Epidermal melanocyte (primary cell): Measurements from ENCODE around the gene NEUROD4.

ENCODE experiments used
- DNase-seq: peaks from one replicate; pipeline ENCODE4 v3.0.0; 2011; ENCODE audit warnings: low spot score; ENCODE audit not compliant: insufficient read length

NEUROD4 gene

DNA sequence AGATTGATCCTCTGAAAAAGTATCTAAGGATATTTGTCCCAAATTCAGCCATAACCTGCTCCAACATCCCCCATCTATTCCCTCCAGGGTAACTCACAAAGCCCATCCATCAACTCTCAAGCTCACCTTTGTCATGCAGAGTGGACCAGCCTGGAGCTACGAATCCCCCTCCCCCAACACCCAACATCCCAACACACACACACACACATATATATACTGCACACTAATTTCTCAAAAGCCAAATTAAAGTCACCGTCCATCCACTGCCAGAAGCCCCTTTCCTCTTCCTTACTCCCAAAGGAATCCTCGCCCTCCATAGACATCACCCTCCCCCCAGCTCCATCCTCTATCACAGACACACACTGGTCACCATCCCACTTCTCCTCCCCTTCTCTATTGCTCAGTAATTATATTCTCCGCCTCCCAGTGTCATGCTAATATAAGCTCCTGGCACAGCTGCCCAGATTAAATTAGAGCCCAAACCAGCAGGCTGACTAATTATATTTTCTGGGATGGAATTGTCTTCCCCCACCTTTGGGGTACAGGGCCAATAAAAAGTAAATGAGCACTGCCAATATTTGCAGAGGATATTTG, 21.7 kb upstream of the NEUROD4 start:
- no peak for DNase-seq

DNA sequence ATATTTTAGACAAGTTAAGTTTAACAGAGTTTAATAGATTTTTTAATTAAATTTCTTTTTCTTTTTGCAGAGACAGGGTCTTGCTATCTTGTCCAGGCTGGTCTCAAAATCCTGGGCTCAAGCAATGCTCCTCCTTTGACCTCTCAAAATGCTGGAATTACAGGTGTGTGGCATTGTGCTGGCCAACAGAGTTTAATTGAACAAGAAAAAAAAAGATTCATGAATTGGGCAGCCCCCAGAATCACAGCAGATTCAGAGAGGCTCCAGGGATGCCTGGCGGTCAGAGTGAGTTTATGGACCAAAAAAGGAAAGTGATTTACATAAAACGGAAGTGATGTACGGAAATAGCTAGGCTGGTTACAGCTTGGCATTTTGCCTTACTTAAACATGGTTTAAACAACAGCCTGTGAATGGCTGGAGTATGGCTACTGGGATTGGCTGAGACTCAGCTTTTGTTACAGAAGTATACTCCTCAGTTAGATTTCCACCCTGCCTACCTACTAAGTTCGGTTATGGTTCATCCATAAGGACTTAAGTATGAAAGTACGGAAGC, 20.7 kb upstream of the NEUROD4 start:
- no peak for DNase-seq

DNA sequence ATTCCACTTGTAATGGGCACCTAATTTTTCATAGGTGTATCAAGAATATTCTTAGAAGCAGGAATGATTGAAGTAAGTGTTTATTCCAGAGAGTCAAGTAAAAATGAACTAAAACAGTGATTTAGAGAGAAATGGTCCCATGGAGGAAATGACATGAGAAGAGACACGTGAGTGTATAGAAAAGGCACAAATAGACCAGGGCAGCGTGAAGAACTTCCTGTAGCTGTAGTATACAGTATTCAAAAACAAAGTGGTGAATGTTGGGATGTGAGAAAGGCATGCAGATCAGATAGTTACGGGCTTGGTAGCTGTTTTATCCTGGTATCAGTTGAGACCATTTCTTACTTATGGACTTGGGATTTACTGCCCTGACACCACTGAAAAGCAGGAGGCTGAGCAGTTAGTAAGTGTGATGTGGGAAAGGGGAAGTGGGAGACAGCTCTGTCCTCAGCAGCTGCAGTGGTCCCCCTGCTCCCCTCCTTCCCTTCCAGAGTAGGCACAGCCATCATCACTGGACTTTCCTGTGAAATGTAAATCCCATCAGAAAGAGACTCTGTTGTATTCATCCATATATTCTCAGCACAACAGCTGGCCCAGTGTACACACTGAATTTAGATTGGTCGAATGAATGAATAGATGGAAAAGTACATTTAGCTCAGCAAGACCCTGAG, 18.4 kb upstream of the NEUROD4 start:
- DNase-seq: no peak

DNA sequence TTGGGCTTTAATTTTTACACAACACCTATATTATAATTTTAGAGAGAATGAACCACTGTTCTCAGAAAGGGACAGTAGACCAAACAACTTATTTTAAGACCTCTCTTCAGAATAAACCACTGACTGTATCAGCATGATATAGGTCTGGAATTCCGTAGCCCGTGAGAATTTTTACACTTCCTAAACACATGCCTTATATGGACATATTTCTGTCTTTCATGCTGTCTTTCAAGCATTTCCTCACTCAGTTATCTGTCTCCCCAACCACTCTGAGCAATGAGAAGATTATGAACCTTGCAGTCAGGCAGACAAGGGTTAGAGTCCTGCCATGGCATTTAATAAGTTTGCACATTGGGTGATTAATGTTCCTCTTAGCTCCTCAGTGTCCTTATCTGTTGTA, 17.4 kb upstream of the NEUROD4 start:
- no peak for DNase-seq

DNA sequence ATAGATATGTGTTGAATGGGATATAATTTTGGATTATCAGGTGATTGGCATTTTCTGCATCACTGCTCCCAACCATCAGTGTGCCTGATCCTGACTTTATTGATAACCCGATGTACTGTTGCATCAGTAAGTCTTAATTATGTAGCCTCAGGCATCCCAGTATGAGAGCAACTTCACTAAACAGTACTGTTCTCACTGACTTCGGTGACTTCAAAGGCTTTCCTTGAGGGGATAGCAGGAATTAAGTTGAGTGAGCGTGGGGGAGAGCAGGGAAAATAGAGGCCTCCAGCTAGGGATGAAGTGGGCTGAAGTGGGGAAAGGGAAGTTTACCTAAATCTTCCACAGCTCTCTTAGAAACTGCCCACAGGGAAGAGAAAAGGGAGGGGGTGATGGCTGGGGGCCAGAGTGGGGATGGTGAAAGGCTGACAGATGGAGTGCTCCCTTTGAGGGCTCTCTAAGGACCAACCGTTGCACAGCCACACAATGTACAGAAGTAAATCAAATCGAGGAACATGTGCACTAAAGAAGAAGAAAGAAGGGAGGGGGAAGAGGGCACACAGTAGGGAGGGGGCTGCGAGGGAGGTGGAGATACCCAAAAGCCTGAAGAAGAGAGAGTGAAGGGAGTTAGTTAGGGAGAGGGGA, 10.7 kb upstream of the NEUROD4 start:
- DNase-seq: no peak

DNA sequence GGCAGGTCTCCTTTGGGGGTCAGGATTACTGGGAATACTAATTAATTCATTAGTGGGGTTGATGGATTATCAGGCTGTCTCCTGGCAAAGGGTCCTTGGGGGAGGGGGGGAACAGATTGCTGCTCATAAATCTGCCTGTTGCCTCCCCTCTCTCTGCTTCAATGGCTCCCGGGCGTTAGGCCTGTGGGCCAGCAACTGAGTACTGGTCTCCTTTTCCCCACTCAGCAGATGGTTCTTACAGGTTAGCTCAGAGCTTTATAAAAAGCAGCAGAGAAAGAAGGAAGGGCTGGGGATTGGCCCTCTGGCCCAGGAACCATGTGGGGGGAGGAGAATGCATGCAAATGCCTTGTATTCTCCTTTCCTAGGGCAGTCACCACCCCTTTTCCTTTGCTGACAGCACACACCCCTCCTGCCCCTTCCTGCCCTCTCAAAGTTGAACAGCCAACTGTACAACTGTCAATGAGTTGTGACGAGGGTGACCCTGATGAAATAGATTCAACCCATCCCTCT, 2.3 kb upstream of the NEUROD4 start:
- no peak for DNase-seq

DNA sequence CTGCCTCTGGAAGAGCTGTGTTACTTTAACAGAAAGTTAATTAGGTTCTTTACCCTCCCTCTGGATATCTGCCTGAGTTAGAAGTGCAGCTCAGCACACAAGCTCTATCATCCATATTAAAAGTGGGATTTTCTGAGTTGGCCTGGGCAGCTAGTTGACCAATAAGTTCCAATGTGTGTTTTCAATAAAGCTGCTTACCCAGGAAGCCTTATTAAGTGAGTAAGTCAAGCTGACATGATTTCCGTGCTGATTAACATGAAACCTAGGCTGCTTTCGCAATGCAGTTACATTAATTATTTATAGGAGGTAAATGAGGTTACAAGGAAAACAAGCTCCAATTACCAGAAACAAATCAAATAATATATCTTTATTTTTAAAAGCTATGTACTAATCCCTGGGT, 4.8 kb downstream of the NEUROD4 start:
- no peak for DNase-seq

DNA sequence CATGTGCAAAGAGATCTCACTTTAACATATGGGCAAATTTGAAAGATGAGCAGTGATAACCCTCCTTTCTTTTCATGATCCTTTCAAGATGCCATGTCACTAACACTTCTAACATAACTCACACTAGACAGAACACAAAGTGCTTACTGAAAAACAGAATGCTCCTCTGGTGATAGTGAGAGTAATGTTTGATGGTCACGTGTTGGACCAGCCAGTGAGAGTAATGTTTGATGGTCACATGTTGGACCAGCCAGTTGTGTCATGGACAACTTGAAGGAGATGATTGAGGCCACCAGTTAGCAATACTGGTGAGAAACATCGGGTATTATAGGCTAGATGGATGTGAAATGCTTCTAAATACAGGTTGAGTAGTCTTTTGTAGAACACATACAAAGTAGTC, 5.7 kb downstream of the NEUROD4 start:
- DNase-seq: no peak

DNA sequence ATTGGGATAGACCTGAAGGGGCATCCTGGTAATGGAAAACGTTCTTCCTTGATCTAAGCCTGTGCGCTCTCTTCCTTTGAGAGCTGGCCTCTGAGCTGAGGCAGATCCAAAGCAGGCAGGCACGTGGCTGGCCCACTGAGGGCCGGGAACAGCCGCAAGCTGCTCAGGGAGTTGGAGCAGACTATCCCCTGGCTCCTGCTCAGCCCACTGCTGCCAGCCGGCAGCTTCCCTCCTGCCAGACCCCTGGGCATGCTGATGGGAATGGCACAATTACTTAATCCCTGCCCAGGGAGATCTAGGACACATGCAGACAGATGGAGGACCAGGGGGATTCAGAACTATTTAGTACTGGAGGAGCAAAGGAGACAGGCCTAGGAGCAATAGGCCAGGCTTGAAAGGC, 14.4 kb downstream of the NEUROD4 start:
- DNase-seq: no peak

DNA sequence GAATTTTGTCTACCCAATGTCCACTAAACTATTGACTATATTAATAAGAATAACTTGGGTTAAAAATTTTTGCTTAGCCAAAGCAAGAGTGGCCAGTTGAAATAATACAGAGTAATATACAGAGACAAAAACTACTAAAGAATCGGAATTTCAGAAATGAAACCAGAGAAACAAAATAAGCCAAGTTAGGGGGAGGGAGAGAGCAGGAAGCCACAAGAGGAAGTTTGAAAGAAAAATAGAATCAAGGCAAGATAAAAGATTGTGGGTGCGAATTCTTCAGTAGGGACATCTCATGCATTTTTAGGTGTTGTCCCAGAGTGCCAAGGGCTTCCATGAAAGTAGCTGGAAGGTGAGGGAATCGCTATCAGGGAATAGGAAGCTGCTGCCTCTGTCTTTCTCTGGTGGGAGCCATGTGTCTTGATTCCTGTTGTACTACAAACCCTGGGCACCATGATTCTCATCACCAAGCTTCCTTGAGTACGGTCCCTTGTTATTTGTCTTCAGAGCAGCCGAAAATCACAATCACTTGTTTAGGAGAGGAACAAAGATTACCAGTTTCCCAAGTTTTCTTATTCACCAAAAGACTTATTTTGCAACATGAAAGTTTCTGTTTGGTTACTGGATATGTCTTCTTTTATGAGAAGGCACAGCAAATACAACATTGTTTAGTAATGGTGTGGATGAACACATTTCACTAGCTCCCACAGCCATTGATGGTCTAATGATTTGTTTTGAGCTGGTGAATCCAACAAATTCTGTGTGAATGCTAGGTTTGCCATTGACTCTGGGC, 16.7 kb downstream of the NEUROD4 start:
- DNase-seq: no peak

DNA sequence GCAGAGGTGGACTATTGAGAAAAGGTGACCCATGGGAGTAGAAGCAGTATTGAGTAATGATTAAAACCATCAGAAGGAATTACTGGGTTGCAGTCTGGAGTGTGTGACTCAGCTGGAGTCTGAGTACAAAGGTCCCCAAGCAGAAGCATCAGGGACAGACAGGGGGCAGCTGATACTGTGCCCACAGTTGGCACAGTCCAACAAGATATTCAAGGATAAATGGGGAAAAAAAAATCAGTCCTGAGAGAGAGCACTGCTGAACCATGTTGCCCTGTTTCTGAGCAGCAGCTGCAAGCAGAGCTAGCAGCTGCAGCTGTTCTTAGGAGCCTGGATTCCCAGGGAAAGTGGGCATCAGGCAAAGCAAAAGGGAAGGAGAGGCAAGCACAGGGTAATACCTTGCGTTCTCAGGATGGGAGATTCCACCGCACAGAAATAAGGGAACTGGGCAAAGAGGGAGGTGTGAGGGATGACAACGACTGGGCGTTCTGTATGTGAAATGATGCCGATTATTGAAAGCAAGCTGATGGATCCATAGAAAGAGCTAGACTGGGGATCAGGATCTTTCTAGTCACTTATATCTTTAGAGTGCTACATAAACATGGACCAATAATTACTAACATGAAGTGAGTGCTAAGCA, 17.7 kb downstream of the NEUROD4 start:
- no peak for DNase-seq

DNA sequence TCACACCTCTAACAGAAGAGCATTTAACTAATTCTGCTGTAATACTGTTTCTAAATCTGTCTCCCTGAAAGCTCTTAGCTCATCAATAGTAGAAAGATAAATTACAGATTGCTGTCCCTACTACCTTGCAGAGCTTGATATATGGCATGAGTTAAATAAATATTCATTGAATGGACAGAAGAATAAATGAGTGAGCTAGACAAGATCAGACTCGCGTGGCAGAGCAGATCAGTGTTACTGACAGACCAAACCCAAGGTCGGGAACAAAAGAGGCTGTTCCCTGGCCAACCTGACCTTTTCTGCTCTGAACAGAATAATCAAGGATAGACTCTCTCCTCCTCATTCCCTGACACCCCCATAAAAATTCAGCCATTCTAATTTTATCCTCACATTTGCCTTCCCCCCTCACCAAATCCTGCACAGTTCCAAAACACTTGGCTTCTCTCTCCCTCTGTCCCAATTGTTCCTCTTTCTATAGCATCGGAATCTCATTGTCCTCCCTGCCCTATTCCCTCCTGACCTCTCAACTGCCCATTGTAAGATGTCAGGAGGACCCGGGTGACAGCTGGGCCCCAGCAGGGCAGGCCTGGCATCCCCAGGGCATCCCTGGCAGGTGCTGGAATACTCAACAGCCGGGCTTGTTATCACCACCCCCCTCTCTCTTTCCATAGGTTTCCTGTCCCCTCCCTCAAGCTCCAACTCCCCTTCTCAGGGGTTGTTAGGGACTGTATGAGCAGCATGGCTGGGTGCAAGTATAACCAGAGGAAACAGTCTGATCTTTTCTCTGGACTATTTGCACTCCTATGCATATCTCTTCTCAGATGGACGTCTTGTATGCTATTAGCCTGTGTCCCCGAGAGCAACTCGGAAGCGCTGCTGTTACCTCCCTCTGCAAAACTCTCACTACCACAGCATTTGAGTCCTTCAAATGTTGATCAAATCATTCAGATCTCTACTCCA, 19.9 kb downstream of the NEUROD4 start:
- no peak for DNase-seq

DNA sequence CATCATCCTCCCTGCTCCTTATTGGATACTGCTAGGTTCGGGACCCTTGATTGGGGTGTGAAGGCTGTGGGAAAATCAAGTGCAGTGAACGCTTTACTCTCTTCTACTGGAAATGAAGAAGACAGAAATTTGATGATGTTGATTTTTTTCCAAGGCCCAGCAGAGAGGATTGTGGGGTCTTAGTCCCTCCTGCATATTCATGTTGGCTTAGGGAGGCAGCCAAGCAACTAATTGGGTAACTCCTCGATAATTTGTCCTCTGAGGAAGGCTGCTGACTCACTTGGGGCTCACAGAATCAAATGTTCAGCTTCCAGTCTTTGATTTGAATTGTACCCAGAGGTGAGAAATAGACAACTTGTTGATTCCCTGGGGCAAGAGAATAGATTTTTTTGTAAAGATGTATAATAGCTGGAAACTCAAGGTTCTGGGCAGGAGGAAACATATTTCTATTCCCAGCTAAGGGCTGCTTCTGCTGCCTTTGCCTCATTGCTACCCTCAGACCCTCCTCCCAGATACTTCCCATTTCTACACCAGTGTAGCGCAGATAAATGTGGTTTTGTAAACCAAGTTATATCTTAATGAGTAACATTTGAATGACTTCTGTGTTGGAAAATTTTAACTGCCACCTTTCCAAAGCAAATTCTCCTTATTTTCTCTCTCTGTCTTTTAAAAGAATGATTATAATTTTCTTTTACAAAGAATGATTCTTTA, 21.7 kb downstream of the NEUROD4 start:
- no peak for DNase-seq

DNA sequence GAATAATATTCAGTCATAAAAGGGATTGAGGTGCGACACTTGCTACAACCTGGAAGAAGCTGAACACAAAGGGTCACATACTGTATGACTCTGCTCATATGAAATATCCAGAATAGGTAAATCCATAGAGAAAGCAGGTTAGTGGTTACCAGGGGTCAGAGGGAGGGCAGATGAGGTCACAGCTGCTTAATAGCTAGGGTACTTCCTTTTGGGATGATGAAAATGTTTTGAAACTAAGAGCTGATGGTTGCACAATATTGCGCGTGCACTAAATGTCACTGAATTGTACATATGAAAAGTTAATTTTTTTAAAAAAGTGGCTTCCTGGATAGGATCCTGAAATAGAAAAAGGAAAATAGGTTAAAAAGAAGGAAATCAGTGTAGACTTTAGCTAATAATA, 23.8 kb downstream of the NEUROD4 start:
- no peak for DNase-seq

DNA sequence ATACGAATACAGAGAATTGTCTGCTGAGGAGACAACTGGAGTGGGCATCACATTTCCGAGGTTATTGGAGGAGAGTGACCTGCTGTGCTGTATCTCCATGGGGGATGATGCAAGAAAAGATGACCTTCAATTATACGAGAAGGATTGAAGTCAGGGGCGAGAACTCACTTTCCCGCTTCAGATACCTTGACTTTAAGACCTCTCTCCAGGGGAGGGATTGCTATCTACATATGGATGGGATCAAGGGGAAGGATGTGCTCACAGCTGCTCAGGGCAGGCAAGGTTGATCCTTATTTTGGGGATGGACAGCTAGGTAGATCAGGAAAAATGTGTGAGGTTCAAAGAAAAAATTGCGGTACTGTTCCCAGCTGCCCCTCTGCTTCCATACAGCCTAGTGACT, 24.4 kb downstream of the NEUROD4 start:
- DNase-seq: no peak

DNA sequence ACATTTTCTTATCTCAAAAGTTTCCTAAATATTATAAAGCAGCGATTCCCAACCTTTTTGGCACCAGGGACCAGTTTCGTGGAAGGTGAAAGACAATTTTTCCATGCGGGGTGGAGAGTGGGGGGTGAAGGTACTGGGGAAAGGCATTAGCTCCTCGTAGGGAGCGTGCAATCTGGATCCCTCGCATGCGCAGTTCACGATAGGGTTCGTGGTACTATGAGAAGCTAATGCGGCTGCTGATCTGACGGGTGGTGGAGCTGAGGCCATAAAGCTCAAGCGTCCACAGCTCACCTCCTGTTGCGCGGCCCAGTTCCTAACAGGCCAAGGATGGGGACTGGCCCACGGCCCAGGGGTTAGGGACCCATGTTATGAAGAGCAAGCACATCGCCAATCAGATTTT, 29.9 kb downstream of the NEUROD4 start:
- DNase-seq: no peak

DNA sequence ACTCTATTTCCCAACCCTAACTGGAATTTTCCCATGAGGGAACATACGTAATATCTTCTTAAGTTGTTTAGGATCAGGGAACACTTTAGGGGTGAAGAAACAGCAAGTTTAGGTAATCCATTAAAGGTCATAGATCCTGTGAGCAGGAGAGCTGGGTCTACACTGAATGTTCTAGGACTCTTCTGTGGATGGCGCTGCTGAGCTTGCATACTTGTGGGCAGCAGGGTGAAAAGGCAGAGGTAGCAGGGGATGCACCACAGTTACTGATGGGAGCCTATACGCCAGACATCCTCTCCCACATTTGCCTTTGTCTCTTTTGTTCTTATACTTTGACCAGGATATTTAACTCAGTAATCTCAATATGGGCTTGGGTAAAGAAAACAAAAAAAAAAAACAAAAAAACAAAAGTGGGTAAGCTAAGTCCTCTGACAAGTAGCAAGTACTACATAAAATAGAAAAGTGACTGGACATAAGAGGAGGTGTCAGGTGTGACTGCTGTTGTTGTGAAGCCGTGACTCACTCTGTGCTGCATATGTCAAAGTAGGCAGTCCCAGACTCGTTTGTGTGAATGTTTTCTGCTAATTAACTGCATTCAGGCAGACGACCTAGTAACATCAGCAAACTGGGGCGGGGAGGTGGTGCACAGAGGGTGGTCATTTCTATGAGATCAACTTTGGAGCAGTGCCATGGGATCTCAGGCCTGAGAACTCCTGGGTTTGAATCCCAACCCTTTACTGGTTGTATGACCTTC, 31.6 kb downstream of the NEUROD4 start:
- no peak for DNase-seq

DNA sequence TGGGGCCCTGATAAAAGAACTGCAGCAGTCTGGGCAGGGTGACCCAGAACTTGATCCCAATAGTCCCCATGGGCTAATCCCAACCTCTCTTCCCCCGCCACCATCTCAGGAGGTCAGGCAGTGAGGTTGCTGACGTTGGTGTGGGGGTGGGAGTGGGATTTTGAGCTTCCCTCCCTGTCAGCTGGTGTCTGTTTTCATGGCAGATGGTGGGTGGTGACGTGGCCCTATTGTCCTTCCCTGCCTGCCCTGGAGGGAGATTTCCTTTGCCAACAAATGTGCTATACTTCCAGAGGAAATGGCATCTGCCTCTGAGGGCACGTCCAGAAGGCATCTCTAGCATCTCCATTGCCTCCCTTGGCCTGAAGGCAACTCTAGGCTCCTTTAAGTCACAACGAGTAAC, 37.7 kb downstream of the NEUROD4 start:
- DNase-seq: no peak

DNA sequence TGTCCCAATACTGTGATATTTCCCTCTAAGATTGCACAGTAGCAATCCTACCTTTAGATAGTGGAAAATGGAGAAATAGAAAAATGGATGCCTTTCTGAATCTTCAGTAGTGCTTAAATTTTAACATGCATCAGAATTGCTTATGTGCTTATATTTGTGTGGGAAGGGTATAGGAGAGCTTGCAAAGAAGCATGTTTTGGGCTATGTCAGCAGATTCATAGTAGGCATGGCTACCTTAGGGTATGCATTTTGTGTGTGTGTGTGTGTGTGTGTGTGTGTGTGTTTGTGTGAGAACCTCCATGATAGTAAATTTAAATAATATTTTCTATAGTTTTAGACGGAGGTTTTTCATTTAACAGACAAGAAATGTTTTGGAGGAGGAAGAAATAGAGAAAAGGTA, 38.3 kb downstream of the NEUROD4 start:
- no peak for DNase-seq
